Transverse colon (tissue), 4 donors: ENCODE measurements around the gene AMOTL2. TPM values are rescaled to one million over a fixed set of nuclear protein-coding genes. Genes with fewer than 3 reads are reported as not detected.

Source experiments
- DNase-seq: peaks from one replicate; pipeline ENCODE4 v3.0.0-alpha.2; 2019
- H3K27ac ChIP-seq, 4 donors: fragments of 200-600 bp; sonication (generic); 2 replicates each; pipeline ENCODE4 v1.5.1; 2016 to 2018; ENCODE audit warnings: inconsistent platforms in 4 of 4
- H3K27me3 ChIP-seq: fragments of 200-600 bp; sonication (generic); 2 replicates; pipeline ENCODE4 v1.5.1; 2017; ENCODE audit warnings: inconsistent platforms
- H3K36me3 ChIP-seq, 4 donors: fragments of 200-600 bp; sonication (generic); 2 replicates each; pipeline ENCODE4 v1.5.1; 2017 to 2019; ENCODE audit warnings: inconsistent platforms in 4 of 4
- H3K4me1 ChIP-seq, 4 donors: fragments of 200-600 bp; sonication (generic); 2 replicates each; pipeline ENCODE4 v1.5.1; 2017 to 2020; ENCODE audit warnings: inconsistent platforms in 4 of 4
- H3K4me3 ChIP-seq, 4 donors: fragments of 200-600 bp; sonication (generic); 1 replicate in 1 of 4; 2 replicates in 3 of 4; pipeline versions ENCODE4 v1.5.1 to v1.6.1; 2017 to 2019; ENCODE audit warnings: inconsistent platforms in 4 of 4
- H3K9me3 ChIP-seq, 2 donors: fragments of 200-600 bp; sonication (generic); 2 replicates each; pipeline ENCODE4 v1.5.1; 2017 to 2019; ENCODE audit warnings: inconsistent platforms in 2 of 2
- EP300 ChIP-seq: sonication (generic); formaldehyde crosslinking; IDR thresholded peaks from one replicate; pipeline ENCODE4 v1.6.1; 2017; ENCODE audit warnings: antibody characterized with exemption, low read depth
- POLR2A ChIP-seq: fragments of 450-650 bp; IDR thresholded peaks from one replicate; pipeline ENCODE4 v1.6.1; 2016; ENCODE audit warnings: antibody characterized with exemption, mild to moderate bottlenecking, moderate library complexity
- POLR2AphosphoS5 ChIP-seq, 3 donors: sonication (generic); formaldehyde crosslinking; IDR thresholded peaks; one replicate each; pipeline ENCODE4 v1.6.1; 2016; ENCODE audit warnings: antibody characterized with exemption in 3 of 3
- WGBS, 2 donors: methylation state at CpG; one replicate each; pipeline ENCODE4 v1.1.5; 2018; ENCODE audit warnings: low coverage in 1 of 2; 5-methylcytosine and 5-hydroxymethylcytosine counted together
- in situ Hi-C, 4 donors: fragments of 200-750 bp; cut with MboI; loops; one replicate each; pipeline versions ENCODE4 v1.15.0 to v1.15.1; 2017; ENCODE audit warnings: low sequenced_read_pairs in 3 of 4, low pct_ligation_motif_present in 1 of 4, low pct_unique_long_range_greater_than_20kb in 1 of 4
- intact Hi-C: fragments of 100-400 bp; cut with DNase I; formaldehyde crosslinking; loops from one replicate; pipeline ENCODE4 v1.15.1; 2023; ENCODE audit warnings: low total_unique reads
- total RNA-seq, 4 donors: library from RNA; depleted of rRNA; stranded (reverse); fragments of >200 nt; gene quantifications; one replicate each; pipeline ENCODE4 v1.1.0, GENCODE V29; 2016
- TF ChIP-seq, protein P1 (sequence below), 5 experiments: fragments of 200-600 bp in 3 of 5; fragments of 450-650 bp in 2 of 5; sonication (generic) in 3 of 5; IDR thresholded peaks; 1 replicate in 2 of 5; 2 replicates in 3 of 5; pipeline ENCODE4 v1.5.1; 2016 to 2017; ENCODE audit warnings: antibody characterized with exemption in 5 of 5, inconsistent platforms in 3 of 5, mild to moderate bottlenecking in 2 of 5, moderate library complexity in 1 of 5

Gene AMOTL2
- total RNA-seq, 4 donors from 2014 or later: 14.5 to 50.9 (median 23.8) TPM

DNA sequence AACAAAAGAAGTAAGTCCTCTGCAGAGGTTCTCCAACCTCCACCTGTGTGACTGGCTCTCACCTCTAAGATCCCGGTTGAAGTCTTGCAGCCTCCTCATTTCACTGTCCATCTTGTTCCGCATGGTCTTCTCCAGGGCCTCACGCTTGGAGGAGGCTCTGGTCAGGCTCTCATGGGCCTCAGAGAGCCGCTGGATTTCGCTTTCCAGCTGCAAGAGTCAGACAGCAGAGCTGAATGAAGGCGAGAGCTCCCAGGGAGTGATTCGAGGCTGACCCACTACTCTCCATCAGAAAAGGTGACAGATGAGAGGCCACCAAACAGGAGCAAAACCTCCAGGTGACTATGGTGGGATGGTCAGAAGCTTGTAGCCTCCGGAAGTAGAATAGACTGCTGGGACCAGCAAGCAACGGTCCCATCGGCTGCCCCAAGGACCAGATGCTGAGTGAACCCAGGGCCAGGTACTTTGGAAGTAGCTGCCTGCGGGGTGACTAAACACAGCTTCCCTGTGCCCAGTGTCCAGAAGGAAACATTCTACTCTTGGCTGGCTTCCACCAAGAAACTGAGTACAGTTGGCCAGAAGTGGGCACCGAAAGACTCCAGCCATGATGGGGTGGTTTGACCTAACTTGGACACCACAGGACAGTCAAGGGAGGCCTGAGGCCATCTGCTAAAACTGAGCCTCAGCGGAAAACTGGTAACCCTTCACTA lies 7.9 kb downstream of the AMOTL2 start:
- Histone ChIP-seq H3K9me3 (no peaks in the 10 kb centered on the region), H3K27ac (peak overlapping the region; percentile 61 to 99 (median 96)), H3K27me3 (no peaks in the 10 kb centered on the region), H3K36me3 (peaks cover 0 to 12% (median under 1%) of the 10 kb centered on the region in 4 donors), H3K4me1 (peaks cover 40 to 87% (median 56%) of the 10 kb centered on the region in 4 donors), H3K4me3 (no peak overlapping the region)
- in situ Hi-C loops: loop anchor here in 1 of 4 donors (10.0 kb wide), 1 partner anchor 52 kb away; no protein-coding TSS in a partner anchor
- no peak for DNase-seq
- TF ChIP-seq, protein P1, sequence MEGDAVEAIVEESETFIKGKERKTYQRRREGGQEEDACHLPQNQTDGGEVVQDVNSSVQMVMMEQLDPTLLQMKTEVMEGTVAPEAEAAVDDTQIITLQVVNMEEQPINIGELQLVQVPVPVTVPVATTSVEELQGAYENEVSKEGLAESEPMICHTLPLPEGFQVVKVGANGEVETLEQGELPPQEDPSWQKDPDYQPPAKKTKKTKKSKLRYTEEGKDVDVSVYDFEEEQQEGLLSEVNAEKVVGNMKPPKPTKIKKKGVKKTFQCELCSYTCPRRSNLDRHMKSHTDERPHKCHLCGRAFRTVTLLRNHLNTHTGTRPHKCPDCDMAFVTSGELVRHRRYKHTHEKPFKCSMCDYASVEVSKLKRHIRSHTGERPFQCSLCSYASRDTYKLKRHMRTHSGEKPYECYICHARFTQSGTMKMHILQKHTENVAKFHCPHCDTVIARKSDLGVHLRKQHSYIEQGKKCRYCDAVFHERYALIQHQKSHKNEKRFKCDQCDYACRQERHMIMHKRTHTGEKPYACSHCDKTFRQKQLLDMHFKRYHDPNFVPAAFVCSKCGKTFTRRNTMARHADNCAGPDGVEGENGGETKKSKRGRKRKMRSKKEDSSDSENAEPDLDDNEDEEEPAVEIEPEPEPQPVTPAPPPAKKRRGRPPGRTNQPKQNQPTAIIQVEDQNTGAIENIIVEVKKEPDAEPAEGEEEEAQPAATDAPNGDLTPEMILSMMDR (IDR thresholded peaks at IDR 0.05): no peak
- TF ChIP-seq POLR2A (no peak), POLR2AphosphoS5 (IDR thresholded peaks at IDR 0.05) (no peak), EP300 (no peak)
- intact Hi-C loops: no loop called here
- WGBS, 2 donors: 20 to 82% methylated on average over 1 to 13 of the region's 13 CpGs

DNA sequence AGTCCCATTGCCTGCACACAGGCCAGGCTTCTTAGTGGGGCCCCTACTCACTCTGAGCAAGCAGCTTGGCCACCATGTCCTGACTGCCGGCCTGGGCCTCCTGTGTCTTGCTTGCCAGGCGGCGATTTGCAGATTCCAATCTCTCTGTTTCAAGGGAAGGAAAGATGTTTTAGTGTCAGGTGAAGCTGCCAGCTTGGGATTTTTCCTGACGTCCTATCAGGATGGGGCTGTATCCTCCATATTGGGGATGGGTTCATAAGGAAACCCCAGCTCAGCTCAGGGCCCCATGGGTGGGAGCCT lies 8.5 kb downstream of the AMOTL2 start:
- DNase-seq: no peak
- TF ChIP-seq POLR2A (no peak), POLR2AphosphoS5 (IDR thresholded peaks at IDR 0.05) (no peak), EP300 (no peak)
- TF ChIP-seq, protein P1 (IDR thresholded peaks at IDR 0.05): no peak
- Histone ChIP-seq H3K4me1 (peaks cover 33 to 81% (median 49%) of the 10 kb centered on the region in 4 donors), H3K4me3 (no peak overlapping the region), H3K9me3 (no peaks in the 10 kb centered on the region), H3K27ac (peak overlapping the region; percentile 76 to 99 (median 96)), H3K27me3 (no peaks in the 10 kb centered on the region), H3K36me3 (peaks cover 0 to 19% (median 4%) of the 10 kb centered on the region in 4 donors)
- WGBS, 2 donors: 76% methylated on average over 4 of the region's 4 CpGs; no CpG with 5 or more reads in 1 of the 2 donors
- intact Hi-C loops (no loop called here), in situ Hi-C loops (loop anchor here in 1 of 4 donors (10.0 kb wide), 1 partner anchor 51 kb away; no protein-coding TSS in a partner anchor)

DNA sequence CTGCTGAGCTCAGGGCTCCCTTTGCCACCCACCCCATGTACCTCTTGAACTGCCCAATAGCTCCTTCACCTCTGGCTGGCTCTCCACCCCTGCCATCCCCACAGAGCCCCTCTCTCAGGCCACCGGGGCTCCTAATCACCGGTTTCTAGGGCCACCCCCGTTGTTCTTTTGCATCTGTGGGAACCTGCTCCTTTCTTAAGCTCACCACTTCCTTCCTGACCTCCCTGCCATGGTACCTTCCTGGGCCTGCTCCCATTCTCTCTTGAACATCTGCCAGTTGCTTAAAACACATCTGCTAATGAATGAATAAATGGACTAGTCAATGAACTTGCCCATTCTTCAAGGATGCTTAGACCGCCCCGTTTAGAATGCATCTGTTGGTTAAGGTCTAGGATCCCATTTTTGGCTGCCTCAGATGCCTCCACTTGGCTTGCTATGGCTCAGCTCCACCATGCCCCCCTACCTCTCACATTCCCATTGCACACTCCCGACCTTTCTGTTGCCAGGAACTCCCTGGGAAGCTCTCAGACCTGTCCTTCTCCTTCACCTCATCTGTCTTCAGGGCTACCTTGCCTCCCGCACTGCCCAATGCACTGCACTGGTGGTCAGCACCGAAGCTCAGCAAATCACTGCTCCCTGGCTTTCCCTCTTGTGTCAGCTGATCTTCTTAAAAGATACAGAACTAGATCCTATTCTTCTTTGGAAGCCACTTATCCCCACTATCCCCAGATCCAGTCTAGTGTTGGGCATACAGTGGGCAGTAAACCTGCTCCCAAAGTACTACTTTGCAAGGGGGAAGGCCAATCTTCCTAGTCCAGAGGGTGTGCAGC lies 9.1 kb downstream of the AMOTL2 start:
- DNase-seq: no peak
- in situ Hi-C loops (loop anchor here in 1 of 4 donors (10.0 kb wide), 1 partner anchor 50 kb away; no protein-coding TSS in a partner anchor), intact Hi-C loops (no loop called here)
- Histone ChIP-seq H3K4me3 (no peak overlapping the region), H3K27me3 (no peaks in the 10 kb centered on the region), H3K9me3 (no peaks in the 10 kb centered on the region), H3K4me1 (peaks cover 29 to 75% (median 44%) of the 10 kb centered on the region in 4 donors), H3K27ac (peak overlapping the region; percentile 76 to 99 (median 96)), H3K36me3 (peaks cover 0 to 18% (median 7%) of the 10 kb centered on the region in 4 donors)
- TF ChIP-seq POLR2A (no peak), EP300 (no peak), POLR2AphosphoS5 (IDR thresholded peaks at IDR 0.05) (no peak)
- TF ChIP-seq, protein P1 (IDR thresholded peaks at IDR 0.05): no peak
- WGBS, 2 donors: 60 to 62% methylated on average over 7 to 8 of the region's 8 CpGs
